ENCODE measurements around the gene ZNF577.

The ZNF577 gene

DNA sequence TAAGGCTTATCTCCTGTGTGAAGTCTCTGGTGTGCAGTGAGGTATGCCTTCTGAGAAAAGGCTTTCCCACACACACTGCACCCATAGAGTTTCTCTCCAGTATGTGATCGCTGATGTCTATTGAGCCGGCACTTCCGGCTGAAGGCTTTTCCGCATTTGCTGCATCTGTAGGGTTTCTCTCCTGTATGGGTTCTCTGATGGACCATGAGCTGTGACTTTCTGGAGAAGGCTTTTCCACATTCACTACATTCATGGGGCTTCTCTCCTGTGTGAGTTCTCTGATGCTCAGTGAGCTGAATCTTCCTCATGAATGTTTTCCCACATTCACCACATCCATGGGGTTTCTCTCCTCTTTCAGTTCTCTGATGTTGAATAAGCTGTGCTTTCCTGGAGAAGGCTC lies 14.7 kb downstream of the ZNF577 start:
- no peak for DNase-seq (ENCODE audit: low read depth in 2 of 2)

DNA sequence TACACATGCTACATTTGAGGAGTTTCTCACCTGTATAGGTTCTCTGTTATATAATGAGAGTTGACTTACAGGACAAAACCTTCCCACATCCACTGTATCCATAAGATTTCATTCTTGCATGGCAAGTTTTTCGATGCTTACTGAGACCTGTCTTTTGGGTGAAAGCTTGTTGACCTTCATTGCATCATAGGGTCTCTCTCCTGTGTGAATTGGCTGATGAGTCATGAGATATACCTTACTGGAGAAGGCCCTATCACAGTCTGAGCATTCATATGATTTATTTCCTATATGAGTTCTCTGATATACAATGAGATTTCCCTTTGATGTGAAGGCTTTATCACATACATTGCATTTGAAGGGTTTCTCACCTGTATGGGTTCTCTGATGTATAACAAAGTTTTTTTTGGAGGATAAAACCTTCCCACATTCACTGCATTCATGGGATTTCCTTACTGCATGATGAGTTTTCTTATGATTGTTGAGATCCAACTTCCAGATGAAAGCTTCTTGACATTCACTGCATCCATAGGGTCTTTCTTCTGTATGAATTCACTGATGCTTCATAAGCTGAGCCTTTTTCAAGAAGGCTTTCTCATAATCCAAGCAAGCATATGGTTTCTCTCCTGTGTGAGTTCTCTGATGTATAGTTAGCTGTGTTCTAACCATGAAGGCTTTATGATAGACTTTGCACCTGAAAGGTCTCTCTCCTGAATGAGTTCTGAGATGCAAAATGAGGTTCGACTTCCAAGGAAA lies 25.7 kb downstream of the ZNF577 start:
- no peak for DNase-seq (ENCODE audit: low read depth in 2 of 2)

DNA sequence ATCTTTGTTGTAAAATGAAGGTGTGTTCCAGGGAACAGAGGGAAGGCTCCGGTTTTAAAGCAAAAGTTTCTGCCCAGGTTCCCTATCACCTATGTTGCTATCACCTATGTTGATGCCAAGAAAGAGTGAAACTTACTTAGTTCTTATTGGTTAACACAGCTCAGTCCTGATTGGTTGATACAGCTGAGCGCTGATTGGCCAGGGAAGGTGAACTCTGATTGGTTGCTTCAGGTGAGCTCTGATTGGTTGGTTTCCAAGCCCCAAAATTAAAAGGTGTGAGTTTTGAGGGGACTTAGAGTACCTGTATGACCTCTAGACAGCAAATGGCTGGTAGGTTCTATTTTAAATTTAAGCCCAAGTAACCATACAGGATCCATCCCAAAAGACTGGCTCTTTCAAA lies 50.6 kb downstream of the ZNF577 start:
- DNase-seq (ENCODE audit: low read depth in 2 of 2) = no peak

DNA sequence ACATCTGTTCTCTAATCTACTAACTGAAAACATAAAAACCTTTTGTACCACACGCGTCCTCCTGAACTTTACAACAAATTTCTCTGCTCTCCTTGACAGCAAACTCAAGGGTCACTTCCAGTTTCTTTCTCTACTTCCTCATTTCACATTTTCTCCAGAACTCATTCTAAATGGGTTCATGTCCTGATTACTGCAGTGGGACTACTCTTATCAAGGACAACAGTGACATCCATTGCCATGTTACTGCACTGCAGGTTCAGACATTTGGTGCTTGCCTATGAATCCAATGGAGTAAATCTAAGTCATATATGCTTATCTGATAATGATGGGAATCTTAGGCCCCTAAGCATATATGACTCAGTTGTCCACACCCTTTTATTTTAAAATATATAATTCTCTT lies 57.5 kb downstream of the ZNF577 start:
- DNase-seq (ENCODE audit: low read depth in 2 of 2) = no peak

DNA sequence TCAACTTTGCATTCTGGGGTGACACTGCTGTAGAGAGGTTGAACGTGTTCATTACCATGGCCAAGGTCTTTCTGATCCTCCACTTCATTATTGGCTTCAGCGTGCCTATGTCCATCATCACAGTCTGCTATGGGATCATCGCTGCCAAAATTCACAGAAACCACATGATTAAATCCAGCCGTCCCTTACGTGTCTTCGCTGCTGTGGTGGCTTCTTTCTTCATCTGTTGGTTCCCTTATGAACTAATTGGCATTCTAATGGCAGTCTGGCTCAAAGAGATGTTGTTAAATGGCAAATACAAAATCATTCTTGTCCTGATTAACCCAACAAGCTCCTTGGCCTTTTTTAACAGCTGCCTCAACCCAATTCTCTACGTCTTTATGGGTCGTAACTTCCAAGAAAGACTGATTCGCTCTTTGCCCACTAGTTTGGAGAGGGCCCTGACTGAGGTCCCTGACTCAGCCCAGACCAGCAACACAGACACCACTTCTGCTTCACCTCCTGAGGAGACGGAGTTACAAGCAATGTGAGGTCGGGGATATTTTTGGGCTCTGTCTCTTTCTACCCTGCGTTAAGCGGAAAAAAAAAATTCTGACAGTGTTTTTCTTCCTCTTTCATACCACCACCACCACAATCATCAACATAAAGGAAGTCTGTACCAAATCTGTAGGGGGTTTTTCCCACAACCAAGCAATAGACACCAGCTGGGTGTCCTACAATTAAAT lies 63.3 kb downstream of the ZNF577 start:
- DNase-seq (ENCODE audit: low read depth in 2 of 2) = no peak

DNA sequence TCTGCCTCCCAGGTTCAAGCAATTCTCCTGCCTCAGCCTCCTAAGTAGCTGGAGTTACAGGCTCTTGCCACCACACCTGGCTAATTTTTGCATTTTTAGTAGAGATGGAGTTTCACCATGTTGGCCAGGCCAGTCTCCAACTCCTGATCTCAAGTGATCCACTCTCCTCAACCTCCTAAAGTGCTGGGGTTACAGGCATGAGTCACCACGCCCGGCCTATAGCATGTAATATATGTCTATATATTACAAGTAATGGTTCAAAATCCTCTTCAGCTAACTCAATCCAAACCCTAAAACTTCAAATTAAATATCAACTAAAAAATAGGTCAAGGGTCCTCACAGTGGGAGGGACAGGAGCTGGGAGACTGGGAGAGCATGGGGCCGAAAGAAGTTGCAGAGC lies 64.8 kb downstream of the ZNF577 start:
- no peak for DNase-seq (ENCODE audit: low read depth in 2 of 2)

DNA sequence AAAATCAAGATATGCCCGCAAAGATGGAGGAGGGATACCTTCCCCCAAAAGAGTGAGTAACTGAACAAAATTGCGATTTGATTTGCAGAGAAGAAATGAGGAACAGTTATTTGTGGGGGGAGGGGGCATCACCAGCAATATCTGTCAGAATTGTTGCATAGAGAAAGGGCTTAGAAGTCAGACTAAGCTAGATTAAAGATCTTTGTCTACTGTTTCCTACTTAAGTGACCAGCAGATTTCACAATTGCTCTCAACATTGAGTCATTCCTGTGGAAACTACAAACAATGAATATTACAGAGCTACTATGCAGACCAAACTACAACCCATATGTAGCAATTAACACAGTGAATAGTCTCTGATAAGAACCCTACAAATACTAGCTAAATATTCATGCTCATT lies 65.4 kb downstream of the ZNF577 start:
- DNase-seq (ENCODE audit: low read depth in 2 of 2) = no peak

DNA sequence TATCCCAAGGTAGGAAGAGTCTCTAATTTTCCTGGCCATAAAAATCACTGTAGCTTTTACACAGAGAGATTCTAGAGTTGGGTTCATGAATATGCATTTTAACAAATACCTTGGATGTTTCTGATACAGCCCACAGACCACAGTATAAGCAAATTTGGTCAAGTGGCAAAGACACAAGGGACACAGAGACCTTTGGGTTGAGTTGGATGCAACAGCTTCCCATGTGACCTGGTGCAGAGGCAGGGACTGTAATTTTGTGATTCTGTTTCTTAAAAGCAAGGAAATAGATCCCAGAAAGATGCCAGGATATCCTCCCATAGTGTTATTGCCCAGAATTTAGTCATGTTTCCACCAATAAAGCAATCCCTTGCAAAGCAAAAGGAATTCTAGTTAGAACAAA lies 65.8 kb downstream of the ZNF577 start:
- no peak for DNase-seq (ENCODE audit: low read depth in 2 of 2)

DNA sequence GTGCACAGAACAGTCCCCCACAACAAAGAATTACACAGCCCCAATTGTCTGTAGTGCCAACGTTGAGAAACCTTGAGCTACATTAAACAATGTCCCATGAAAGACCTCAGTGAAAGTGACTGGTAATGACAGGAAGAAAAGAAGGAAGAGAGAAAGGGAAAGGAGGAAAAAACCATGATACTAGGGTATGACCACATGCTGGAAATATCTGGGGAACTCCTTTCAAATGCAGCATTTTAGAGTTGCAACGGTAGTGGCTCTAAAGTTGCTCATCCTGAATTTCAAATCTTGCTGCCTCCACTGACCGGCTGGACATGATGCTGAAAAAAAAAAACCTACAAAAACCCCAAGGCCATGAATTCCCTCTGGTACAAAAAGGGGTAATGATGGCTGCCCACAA lies 66.3 kb downstream of the ZNF577 start:
- DNase-seq (ENCODE audit: low read depth in 2 of 2) = no peak
